Measurements from ENCODE around the gene GPR137C.

GPR137C gene

DNA sequence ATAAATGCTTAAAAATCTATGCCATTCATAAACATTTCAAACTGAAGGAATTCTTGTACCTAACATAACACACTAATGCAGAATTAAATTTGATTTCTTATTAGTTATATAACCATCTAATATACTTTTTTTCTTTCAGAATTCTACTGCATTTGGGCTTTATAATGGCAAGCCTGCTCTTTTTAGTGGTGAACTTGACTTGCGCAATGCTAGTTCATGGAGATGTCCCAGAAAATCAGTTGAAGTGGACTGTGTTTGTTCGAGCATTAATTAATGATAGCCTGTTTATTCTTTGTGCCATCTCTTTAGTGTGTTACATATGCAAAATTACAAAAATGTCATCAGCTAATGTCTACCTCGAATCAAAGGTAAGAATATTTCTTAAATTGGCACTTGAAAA, 47.3 kb downstream of the GPR137C start:
- TF ChIP-seq, protein P1, sequence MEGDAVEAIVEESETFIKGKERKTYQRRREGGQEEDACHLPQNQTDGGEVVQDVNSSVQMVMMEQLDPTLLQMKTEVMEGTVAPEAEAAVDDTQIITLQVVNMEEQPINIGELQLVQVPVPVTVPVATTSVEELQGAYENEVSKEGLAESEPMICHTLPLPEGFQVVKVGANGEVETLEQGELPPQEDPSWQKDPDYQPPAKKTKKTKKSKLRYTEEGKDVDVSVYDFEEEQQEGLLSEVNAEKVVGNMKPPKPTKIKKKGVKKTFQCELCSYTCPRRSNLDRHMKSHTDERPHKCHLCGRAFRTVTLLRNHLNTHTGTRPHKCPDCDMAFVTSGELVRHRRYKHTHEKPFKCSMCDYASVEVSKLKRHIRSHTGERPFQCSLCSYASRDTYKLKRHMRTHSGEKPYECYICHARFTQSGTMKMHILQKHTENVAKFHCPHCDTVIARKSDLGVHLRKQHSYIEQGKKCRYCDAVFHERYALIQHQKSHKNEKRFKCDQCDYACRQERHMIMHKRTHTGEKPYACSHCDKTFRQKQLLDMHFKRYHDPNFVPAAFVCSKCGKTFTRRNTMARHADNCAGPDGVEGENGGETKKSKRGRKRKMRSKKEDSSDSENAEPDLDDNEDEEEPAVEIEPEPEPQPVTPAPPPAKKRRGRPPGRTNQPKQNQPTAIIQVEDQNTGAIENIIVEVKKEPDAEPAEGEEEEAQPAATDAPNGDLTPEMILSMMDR (IDR thresholded peaks at IDR 0.05; ENCODE audit: extremely low read depth, missing control alignments) = no peak
- no peak for DNase-seq (ENCODE audit: low spot score)

DNA sequence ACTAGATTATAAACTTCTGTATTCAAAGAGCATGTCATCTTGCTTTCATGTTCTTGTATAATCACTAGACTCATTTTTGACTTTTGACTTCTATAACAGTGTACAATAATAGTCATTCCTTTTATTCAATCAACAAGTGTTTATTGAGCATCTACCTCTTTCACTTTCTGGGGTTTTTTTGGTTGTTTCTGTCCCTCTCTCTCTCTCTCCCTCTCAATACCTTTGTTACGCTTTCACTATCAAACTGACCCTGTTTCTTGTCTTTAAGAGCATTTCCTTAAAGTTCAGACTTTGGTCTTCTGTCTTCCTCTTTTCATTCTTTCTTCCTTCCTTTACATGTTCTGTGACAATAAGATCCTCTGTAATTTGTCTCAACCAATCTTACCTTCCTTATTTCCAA, 49.5 kb downstream of the GPR137C start:
- DNase-seq (ENCODE audit: low spot score) = peak; percentile 10
- TF ChIP-seq, protein P1 (IDR thresholded peaks at IDR 0.05; ENCODE audit: extremely low read depth, missing control alignments) = no peak

DNA sequence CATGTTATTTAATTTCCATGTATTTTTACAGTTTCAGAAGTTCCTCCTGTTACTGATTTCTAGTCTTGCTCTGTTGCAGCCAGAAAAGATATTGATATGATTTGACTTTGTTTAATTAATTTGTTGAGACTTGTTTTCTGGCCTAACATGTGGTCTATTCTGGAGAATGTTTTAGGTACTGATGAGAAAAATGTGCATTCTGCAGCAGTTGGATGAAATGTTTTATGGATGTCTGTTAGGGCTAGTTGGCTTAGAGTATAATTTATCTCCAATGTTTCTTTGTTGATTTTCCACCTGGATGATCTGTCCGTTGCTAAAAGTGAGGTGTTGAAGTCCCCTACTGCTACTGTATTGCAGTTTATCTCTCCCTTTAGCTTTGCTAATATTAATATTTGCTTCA, 54.4 kb downstream of the GPR137C start:
- TF ChIP-seq, protein P1 (IDR thresholded peaks at IDR 0.05; ENCODE audit: extremely low read depth, missing control alignments) = no peak
- DNase-seq (ENCODE audit: low spot score) = no peak

DNA sequence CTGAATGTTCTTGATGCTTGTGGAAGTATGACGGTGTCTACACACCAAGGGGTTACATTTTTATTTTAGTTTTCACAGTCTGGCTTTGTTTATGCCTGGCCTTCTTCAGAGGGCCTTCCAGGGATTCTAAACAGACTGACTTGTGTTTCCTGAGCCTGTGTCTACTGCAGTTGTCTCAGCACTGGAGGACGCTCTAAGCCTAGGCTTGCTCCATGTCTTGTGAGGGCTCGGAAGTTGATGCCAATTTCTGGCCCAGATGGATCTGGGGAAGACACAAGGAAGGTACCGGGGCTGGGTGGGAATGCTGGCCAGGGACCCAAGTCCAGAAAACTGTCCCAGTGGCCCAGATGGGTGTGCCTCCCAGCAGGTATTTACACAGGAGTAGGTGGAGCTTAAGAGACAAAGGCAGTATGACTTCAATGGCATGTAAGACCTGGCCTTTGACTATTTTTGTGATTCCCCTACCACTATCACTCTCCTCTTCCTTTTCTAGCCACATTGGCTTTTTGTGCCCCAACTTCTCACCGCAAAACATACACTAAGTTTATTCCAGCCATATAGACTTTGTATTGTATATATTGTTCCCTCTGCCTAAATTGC, 56.9 kb downstream of the GPR137C start:
- no peak for DNase-seq (ENCODE audit: low spot score)
- TF ChIP-seq, protein P1 (IDR thresholded peaks at IDR 0.05; ENCODE audit: extremely low read depth, missing control alignments) = no peak

DNA sequence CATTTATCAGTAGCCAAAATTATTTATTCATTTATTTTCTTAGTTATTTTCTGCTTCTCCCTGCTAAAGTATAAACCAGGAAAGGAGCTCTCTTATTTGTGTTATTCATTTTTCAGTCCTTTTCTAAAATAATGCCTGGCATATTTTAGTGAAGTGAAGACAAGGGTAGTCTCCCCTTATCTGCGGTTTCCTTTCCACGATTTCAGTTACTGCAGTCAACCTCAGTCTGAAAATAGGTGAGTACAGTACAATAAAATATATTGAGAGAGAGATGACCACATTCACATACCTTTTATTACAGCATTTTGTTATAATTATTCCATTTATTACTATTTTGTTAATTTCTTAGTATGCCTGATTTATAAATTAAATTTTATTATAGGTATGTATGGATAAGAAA, 57.6 kb downstream of the GPR137C start:
- TF ChIP-seq, protein P1 (IDR thresholded peaks at IDR 0.05; ENCODE audit: extremely low read depth, missing control alignments) = no peak
- DNase-seq (ENCODE audit: low spot score) = no peak

DNA sequence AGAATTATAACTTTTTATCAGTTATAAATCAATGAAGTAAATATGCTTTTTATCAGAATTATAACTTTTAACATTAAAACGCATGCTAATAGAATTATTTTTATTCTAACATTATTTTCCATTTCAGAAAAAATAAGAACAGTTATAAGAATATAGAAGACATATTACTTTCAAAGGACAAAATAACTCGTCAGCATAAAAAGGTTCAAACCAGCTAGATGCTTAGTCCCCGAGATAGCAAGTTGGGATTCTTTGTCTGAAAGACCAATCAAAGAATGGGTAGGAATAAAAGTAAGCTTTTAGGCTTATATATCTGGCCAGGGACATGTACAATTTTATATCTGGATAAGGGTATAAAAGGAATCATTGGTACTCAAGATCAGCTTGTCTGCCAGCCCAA, 66.0 kb downstream of the GPR137C start:
- no peak for DNase-seq (ENCODE audit: low spot score)
- TF ChIP-seq, protein P1 (IDR thresholded peaks at IDR 0.05; ENCODE audit: extremely low read depth, missing control alignments) = no peak

DNA sequence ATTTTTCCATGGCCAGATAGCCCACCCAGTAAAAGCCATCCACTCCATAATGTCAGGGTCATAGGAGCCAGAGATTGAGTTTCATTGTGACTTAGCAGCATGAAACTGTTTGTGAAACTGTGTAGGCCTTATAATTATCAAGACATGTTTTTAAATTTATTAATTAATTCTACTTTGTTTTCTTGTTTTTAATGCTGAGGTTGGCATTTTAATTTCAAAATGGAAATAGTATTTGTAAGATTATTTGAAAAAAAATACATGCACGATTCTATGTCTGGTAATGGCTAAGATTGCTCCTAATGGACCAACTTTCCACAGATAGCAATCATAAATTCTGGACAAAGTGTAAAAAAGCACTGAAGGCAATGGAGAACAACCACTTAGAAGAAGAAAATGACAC, 67.1 kb downstream of the GPR137C start:
- DNase-seq (ENCODE audit: low spot score) = no peak
- TF ChIP-seq, protein P1 (IDR thresholded peaks at IDR 0.05; ENCODE audit: extremely low read depth, missing control alignments) = no peak
